Stimulated activated CD4-positive, alpha-beta T cell treated with anti-CD3 and anti-CD28 coated beads, Interleukin-1b, Interleukin-23, amount 100 ng/mL, for 48 hours (primary cell): Measurements from ENCODE around the gene AMH.

ENCODE experiments used
- DNase-seq: peaks from one replicate; pipeline ENCODE4 v3.0.0-alpha.2; 2020

Gene AMH

DNA sequence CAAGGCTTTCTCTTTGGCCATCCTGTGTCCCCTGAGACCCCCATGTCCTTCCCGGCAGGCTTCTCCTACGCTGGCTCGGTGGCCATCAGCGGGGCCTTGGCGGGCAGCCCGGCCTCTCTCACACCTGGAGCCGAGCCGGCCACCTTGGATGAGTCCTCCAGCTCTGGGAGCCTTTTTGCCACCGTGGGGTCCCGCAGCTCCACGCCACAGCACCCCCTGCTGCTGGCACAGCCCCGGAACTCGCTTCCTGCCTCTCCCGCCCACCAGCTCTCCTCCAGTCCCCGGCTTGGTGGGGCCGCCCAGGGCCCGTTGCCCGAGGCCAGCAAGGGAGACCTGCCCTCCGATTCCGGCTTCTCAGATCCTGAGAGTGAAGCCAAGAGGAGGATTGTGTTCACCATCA is 27.2 kb upstream of the AMH start:
- no peak for DNase-seq

- DNase-seq, result no peak
These were observed 25.7 kb upstream of the AMH start for GRCh38 chr19:2223391-2223790.

- no peak for DNase-seq
These were observed 25.2 kb upstream of the AMH start for GRCh38 chr19:2223959-2224358.

- DNase-seq, result no peak
These were observed 24.3 kb upstream of the AMH start for GRCh38 chr19:2224754-2225349.

DNA sequence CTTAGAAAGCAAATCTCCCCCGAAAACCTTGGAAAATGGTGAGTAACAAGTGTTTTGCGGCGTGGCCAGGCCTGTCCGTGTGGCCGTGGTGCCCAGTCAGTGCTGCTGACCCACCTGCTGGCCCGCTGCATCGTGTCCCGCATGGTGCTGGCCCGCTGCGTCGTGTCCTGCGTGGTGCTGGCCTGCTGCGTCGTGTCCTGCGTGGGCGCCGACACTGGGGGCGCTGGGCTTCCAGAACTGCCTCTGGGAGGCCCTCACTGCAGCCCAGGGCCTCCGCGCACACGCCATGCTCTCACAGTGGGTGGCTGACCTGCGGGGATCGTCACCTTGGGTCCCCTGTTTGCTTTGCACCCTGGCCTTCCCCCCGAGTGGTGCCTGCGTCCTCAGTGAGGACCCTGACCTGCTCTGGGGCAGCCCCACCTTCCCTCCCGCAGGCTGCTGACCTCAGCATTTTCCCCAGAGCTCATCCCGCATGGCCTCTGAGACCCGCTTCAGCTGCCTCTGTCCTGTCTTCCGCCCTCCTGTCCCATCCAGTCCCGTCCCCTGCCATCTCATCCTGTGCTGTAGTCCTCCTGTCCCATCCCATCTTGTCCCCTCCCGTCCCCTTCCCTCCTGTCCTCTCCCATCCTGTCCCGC is 23.6 kb upstream of the AMH start:
- no peak for DNase-seq

- no peak for DNase-seq
These were observed 22.9 kb upstream of the AMH start for GRCh38 chr19:2226051-2226839.

- no peak for DNase-seq
These were observed 22.2 kb upstream of the AMH start for GRCh38 chr19:2226840-2227360.

DNA sequence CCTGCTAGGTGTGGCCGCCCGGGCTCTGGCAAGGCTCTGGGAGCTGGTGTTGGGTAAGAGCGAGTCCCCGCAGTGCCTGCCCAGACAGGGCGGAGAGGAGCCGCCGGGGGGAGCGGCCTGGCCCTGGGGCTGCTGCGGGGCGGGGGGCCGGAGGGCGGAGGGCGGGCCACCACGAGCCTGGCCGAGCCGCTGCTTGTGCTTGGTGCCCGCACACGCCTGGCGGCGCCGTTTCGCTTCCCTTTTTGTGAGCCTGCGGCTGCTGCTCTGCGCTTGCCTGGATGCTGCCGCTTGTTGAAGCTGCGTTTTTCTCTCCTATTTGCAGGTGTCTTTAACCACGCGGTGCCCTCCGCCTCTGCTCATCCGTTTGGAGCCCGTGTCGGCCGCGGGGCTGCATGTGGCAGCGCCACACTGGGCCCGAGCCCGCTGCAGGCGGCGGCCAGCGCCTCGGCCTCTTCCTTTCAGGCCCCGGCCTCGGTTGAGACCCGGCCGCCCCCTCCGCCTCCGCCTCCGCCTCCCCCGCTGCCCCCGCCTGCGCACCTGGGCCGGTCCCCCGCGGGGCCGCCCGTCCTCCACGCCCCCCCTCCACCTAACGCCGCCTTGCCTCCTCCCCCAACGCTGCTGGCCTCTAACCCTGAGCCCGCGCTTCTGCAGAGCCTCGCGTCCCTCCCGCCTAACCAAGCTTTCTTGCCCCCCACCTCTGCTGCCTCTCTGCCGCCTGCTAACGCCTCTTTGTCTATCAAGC is 21.5 kb upstream of the AMH start:
- no peak for DNase-seq

- DNase-seq, result no peak
These were observed 20.7 kb upstream of the AMH start for GRCh38 chr19:2228157-2229030.

GRCh38 chr19:2229103-2230032 is 19.8 kb upstream of the AMH start:
- no peak for DNase-seq

- DNase-seq, result no peak
These were observed 19.0 kb upstream of the AMH start for GRCh38 chr19:2230033-2230531.

GRCh38 chr19:2230807-2231533 is 18.2 kb upstream of the AMH start:
- DNase-seq, result no peak

- DNase-seq, result no peak
These were observed 17.4 kb upstream of the AMH start for GRCh38 chr19:2231621-2232221.

DNA sequence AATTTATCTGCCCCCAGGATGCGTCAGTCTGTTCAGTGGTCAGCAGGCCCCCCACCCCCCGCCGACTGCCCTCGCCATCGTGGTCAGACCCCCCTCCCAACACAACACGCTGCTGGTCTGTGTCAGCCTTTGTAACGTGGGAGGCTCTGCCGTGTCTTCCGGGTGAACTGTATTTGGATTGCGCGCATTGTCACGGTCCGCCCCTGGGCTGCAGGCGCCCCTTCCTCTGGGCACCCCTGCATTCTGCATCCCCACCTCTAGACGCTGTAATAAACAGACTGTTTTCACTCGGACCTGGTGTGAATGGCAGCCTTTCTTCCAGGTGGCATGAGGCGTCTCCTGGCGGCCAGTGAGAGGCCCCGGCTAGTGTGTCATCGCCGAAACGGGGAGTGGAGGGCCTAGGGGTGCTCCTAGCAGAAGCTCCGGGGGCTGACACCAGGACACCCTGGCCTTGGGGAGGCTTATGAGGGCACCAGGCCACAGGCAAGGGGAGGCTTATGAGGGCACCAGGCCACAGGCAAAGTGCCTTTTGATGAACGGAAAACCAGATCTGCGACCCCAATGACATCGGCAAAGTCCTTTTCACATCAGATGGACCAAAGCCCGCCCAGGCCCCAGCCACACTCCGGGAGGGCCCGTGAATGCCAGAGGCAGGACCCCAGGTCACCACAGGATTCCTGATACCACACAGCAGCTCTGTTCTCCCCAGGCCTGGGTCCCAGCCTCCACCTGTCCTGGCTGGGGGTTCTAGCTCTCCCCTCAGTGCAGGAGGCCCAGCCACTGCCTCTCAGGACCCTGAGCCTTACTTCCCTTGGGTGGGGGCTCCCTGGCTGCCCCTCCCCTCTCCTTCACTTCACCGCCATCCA is 16.6 kb upstream of the AMH start:
- no peak for DNase-seq

GRCh38 chr19:2233601-2234280 is 15.4 kb upstream of the AMH start:
- DNase-seq, result no peak

DNA sequence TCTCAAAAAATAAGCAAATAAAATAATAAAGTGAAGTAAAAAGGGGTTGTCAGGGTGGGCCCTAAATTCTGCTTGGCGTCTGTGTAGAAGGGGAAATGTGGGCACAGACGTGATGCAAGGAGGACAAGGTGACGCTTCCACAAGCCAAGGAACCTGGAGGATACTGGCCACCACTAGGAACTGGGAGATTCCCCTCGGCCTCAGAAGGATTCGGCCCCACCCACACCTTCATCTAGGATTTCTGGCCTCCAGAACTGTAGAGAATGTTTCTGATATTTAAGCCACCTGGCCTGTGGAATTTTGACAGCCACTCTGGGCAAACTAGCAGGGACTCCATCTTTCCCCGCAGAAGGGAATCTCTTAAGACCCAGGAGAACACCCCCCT is 14.1 kb upstream of the AMH start:
- DNase-seq, result no peak

DNA sequence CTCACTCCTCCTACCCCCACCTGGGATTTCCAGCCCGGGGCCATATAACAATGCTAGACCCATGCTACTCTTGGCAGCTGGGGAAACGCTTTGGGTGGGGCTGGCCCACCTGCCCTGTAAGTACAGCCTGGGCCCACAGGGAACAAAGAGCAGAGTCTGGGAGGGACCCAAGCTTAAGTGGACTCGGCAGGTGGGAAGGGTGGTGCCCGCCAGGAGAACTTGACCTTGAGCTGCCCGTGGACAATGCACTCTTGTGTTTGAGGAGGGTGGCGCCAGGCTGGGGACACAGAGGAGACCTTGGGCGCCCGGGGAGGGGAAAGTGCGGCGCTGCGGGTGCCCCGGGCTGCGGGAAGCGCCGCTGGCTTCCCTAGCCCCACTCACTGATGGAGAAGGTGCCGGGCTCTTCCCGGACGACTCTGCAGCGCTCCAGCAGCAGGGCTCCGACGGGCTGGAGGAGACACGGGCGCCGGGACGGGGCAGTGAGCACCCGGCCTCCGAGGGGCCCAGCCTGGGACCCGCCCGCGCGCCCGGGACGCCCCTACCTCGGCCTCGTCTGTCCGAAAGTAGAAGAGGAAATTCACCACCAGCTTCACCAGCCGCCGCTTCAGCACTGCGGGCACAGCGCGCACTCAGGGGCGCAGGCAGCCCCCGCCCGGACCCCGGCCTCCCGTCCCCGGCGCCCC is 13.6 kb upstream of the AMH start:
- DNase-seq, result no peak

- no peak for DNase-seq
These were observed 13.1 kb upstream of the AMH start for GRCh38 chr19:2236064-2236313.
